Liver (tissue), 3 donors: Measurements from ENCODE around the gene ZFP62.

ENCODE experiments used
- FOXA1 ChIP-seq: IDR thresholded peaks from 2 replicates; pipeline ENCODE4 v1.6.1; 2016; ENCODE audit warnings: antibody characterized with exemption
- GABPA ChIP-seq, 2 donors: IDR thresholded peaks in 1 of 2; conservative IDR thresholded peaks in 1 of 2; 2 replicates each; pipeline ENCODE4 v1.6.1; 2016; ENCODE audit warnings: antibody characterized with exemption in 2 of 2, mild to moderate bottlenecking in 1 of 2, moderate library complexity in 1 of 2
- HNF4G ChIP-seq: IDR thresholded peaks from 2 replicates; pipeline ENCODE4 v1.6.1; 2016; ENCODE audit warnings: antibody characterized with exemption
- JUND ChIP-seq, 2 donors: IDR thresholded peaks; 2 replicates each; pipeline ENCODE4 v1.6.1; 2016; ENCODE audit warnings: antibody characterized with exemption in 2 of 2
- MAX ChIP-seq: IDR thresholded peaks from 2 replicates; pipeline ENCODE4 v1.6.1; 2016; ENCODE audit warnings: antibody characterized with exemption
- NR2F2 ChIP-seq: IDR thresholded peaks from 2 replicates; pipeline ENCODE4 v1.6.1; 2016; ENCODE audit warnings: antibody characterized with exemption
- RAD21 ChIP-seq, 2 donors: IDR thresholded peaks; 2 replicates each; pipeline ENCODE4 v1.6.1; 2016; ENCODE audit warnings: antibody characterized with exemption in 2 of 2, mild to moderate bottlenecking in 2 of 2
- REST ChIP-seq: IDR thresholded peaks from 2 replicates; pipeline ENCODE4 v1.6.1; 2016; ENCODE audit warnings: antibody characterized with exemption, mild to moderate bottlenecking
- SP1 ChIP-seq: IDR thresholded peaks from 2 replicates; pipeline ENCODE4 v1.6.1; 2018; ENCODE audit warnings: antibody characterized with exemption, mild to moderate bottlenecking
- TAF1 ChIP-seq: conservative IDR thresholded peaks from 2 replicates; pipeline ENCODE4 v1.6.1; 2016; ENCODE audit warnings: antibody characterized with exemption, mild to moderate bottlenecking
- YY1 ChIP-seq: IDR thresholded peaks from 2 replicates; pipeline ENCODE4 v1.6.1; 2016; ENCODE audit warnings: antibody characterized with exemption, mild to moderate bottlenecking
- ZBTB33 ChIP-seq: IDR thresholded peaks from 2 replicates; pipeline ENCODE4 v1.6.1; 2016; ENCODE audit warnings: antibody characterized with exemption
- TF ChIP-seq, protein P1 (sequence below): fragments of 150-350 bp; IDR thresholded peaks from 2 replicates; pipeline ENCODE4 v1.5.1; 2017; ENCODE audit warnings: improper control_type of control experiment, low read depth, low read length; ENCODE audit not compliant: missing input control
- donor health status: healthy.
- donor health status: healthy.

- TF ChIP-seq, protein P1, sequence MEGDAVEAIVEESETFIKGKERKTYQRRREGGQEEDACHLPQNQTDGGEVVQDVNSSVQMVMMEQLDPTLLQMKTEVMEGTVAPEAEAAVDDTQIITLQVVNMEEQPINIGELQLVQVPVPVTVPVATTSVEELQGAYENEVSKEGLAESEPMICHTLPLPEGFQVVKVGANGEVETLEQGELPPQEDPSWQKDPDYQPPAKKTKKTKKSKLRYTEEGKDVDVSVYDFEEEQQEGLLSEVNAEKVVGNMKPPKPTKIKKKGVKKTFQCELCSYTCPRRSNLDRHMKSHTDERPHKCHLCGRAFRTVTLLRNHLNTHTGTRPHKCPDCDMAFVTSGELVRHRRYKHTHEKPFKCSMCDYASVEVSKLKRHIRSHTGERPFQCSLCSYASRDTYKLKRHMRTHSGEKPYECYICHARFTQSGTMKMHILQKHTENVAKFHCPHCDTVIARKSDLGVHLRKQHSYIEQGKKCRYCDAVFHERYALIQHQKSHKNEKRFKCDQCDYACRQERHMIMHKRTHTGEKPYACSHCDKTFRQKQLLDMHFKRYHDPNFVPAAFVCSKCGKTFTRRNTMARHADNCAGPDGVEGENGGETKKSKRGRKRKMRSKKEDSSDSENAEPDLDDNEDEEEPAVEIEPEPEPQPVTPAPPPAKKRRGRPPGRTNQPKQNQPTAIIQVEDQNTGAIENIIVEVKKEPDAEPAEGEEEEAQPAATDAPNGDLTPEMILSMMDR, result no peak
- TF ChIP-seq JUND (IDR thresholded peaks at IDR 0.05), result no peak
- TF ChIP-seq NR2F2, result no peak
- TF ChIP-seq TAF1, result no peak
- TF ChIP-seq FOXA1, result no peak
- no peak for TF ChIP-seq MAX
- no peak for TF ChIP-seq YY1
- TF ChIP-seq HNF4G, result no peak
- no peak for TF ChIP-seq RAD21 (IDR thresholded peaks at IDR 0.05)
- TF ChIP-seq REST, result no peak
- TF ChIP-seq SP1, result no peak
- no peak for TF ChIP-seq ZBTB33
- TF ChIP-seq GABPA (IDR thresholded peaks at IDR 0.05 in 1 of 2, conservative IDR thresholded peaks at IDR 0.05 in 1 of 2), result no peak
Measured at GRCh38 chr5:180873615-180874520, 12.8 kb upstream of the ZFP62 start.
